Activated T-helper 1 cell treated with anti-CD3 and anti-CD28 coated beads, Interleukin-12 subunit alpha, Interleukin-12 subunit beta, Interleukin-2, Interleukin-4 antibody, amounts not matched to agents 30 ng/mL and 10 ng/mL and 1 ng/mL, durations not matched to agents 14 hours and 24 hours and 36 hours (primary cell): ENCODE data around the gene CACNA1H. TPM values are rescaled to one million over a fixed set of nuclear protein-coding genes. Genes with fewer than 3 reads are reported as not detected.
"Not testable (repeated sequence)": the region's sequence is repeated elsewhere in the genome, so short reads cannot be mapped to it uniquely, and the experiment has no call there.

Source experiments
- DNase-seq: peaks from one replicate; pipeline ENCODE4 v3.0.0; 2021; ENCODE audit warnings: low spot score
- H3K27ac Mint-ChIP-seq: one replicate; pipeline ENCODE4 v1.8.0; 2021; ENCODE audit warnings: mild to moderate bottlenecking, mixed read lengths
- H3K27me3 Mint-ChIP-seq: one replicate; pipeline ENCODE4 v1.8.0; 2022; ENCODE audit warnings: mild to moderate bottlenecking, moderate library complexity, mixed read lengths; ENCODE audit not compliant: insufficient read depth
- H3K36me3 Mint-ChIP-seq: one replicate; pipeline ENCODE4 v1.8.0; 2021; ENCODE audit warnings: low read depth, mixed read lengths
- H3K4me1 Mint-ChIP-seq: one replicate; pipeline ENCODE4 v1.8.0; 2021; ENCODE audit warnings: low read depth, mixed read lengths
- H3K4me3 Mint-ChIP-seq: one replicate; pipeline ENCODE4 v1.8.0; 2021; ENCODE audit warnings: mild to moderate bottlenecking, moderate library complexity, mixed read lengths
- H3K9me3 Mint-ChIP-seq: one replicate; pipeline ENCODE4 v1.8.0; 2021; ENCODE audit warnings: mixed read lengths
- intact Hi-C: fragments of 100-400 bp; cut with micrococcal nuclease; formaldehyde crosslinking; loops from one replicate; pipeline ENCODE4 v1.15.1; 2024
- total RNA-seq: library from RNA; stranded (reverse); gene quantifications from 2 replicates; pipeline ENCODE4 v1.2.3, GENCODE V29; 2022

The CACNA1H gene
- total RNA-seq, 1 donor from 2014 or later: 0.18 TPM

DNA sequence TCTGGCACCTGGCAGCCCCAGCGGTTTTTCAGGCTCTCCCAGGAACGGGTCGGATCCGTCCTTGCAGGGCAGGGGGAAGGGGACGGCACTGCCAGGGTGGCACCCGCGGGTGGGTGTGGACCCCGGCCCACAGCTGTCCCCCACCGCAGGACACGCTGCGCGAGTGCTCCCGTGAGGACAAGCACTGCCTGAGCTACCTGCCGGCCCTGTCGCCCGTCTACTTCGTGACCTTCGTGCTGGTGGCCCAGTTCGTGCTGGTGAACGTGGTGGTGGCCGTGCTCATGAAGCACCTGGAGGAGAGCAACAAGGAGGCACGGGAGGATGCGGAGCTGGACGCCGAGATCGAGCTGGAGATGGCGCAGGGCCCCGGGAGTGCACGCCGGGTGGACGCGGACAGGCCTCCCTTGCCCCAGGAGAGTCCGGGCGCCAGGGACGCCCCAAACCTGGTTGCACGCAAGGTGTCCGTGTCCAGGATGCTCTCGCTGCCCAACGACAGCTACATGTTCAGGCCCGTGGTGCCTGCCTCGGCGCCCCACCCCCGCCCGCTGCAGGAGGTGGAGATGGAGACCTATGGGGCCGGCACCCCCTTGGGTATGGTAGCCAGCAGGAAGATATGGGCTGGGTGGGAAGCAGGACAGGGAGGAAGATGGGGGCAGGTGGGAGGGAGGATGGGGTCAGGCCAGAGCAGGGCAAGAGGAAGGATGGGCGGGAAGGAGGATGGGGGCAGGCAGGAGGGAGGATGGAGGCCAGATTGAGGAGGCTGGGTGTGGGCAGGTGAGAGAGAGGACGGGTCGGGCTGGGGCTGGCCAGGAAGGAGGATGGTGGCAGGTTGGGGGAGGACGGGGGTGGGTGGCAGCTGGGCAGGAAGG is 65.4 kb downstream of the CACNA1H start:
- H3K27me3 Mint-ChIP-seq: no peaks in the 10 kb centered on the region
- H3K27ac Mint-ChIP-seq: no peak overlapping the region
- H3K4me3 Mint-ChIP-seq: no peak overlapping the region
- no peaks in the 10 kb centered on the region for H3K36me3 Mint-ChIP-seq
- DNase-seq: no peak
- no peaks in the 10 kb centered on the region for H3K9me3 Mint-ChIP-seq
- H3K4me1 Mint-ChIP-seq: no peaks in the 10 kb centered on the region
- intact Hi-C loops: no loop called here

DNA sequence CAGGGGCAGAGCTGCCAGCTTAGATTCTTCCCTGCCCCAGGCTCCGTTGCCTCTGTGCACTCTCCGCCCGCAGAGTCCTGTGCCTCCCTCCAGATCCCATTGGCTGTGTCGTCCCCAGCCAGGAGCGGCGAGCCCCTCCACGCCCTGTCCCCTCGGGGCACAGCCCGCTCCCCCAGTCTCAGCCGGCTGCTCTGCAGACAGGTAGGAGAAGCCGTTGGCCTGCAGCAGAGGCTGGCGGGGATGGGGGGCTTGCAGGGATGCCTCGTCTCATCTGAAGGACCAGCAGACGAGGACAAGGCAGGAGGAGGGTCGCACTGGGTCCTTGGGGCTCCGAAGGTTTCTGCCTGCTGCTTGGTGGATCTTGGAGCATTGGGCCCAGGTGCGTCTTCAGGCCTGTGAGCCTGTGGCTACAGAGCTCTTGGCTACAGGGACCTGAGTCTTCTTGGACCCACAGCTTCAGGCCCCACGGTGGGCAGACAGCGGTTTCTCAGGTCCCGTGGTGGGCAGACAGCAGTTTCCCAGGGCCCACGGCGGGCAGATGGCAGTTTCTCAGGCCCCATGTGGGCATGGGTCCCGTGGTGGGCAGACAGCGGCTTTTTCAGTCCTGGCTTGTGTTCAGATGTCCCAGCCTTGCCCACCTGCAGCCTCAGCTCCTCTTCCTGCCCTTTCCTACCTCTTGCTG is 66.2 kb downstream of the CACNA1H start:
- no peaks in the 10 kb centered on the region for H3K9me3 Mint-ChIP-seq
- DNase-seq: no peak
- no peaks in the 10 kb centered on the region for H3K27me3 Mint-ChIP-seq
- no peaks in the 10 kb centered on the region for H3K36me3 Mint-ChIP-seq
- H3K4me1 Mint-ChIP-seq: no peaks in the 10 kb centered on the region
- no peak overlapping the region for H3K27ac Mint-ChIP-seq
- H3K4me3 Mint-ChIP-seq: no peak overlapping the region
- intact Hi-C loops: no loop called here

DNA sequence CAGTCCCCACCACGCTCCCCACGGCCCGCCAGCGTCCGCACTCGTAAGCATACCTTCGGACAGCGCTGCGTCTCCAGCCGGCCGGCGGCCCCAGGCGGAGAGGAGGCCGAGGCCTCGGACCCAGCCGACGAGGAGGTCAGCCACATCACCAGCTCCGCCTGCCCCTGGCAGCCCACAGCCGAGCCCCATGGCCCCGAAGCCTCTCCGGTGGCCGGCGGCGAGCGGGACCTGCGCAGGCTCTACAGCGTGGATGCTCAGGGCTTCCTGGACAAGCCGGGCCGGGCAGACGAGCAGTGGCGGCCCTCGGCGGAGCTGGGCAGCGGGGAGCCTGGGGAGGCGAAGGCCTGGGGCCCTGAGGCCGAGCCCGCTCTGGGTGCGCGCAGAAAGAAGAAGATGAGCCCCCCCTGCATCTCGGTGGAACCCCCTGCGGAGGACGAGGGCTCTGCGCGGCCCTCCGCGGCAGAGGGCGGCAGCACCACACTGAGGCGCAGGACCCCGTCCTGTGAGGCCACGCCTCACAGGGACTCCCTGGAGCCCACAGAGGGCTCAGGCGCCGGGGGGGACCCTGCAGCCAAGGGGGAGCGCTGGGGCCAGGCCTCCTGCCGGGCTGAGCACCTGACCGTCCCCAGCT is 67.3 kb downstream of the CACNA1H start:
- Mint-ChIP-seq H3K4me1 (no peaks in the 10 kb centered on the region), H3K4me3 (no peak overlapping the region), H3K27me3 (no peaks in the 10 kb centered on the region), H3K36me3 (no peaks in the 10 kb centered on the region), H3K9me3 (no peaks in the 10 kb centered on the region), H3K27ac (no peak overlapping the region)
- no peak for DNase-seq
- intact Hi-C loops: no loop called here

DNA sequence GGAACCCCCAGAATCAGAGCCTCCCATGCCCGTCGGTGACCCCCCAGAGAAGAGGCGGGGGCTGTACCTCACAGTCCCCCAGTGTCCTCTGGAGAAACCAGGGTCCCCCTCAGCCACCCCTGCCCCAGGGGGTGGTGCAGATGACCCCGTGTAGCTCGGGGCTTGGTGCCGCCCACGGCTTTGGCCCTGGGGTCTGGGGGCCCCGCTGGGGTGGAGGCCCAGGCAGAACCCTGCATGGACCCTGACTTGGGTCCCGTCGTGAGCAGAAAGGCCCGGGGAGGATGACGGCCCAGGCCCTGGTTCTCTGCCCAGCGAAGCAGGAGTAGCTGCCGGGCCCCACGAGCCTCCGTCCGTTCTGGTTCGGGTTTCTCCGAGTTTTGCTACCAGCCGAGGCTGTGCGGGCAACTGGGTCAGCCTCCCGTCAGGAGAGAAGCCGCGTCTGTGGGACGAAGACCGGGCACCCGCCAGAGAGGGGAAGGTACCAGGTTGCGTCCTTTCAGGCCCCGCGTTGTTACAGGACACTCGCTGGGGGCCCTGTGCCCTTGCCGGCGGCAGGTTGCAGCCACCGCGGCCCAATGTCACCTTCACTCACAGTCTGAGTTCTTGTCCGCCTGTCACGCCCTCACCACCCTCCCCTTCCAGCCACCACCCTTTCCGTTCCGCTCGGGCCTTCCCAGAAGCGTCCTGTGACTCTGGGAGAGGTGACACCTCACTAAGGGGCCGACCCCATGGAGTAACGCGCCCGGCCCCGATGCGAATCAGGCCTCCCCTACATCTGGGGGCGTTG is 68.1 kb downstream of the CACNA1H start:
- no peaks in the 10 kb centered on the region for H3K36me3 Mint-ChIP-seq
- H3K9me3 Mint-ChIP-seq: no peaks in the 10 kb centered on the region
- H3K27me3 Mint-ChIP-seq: no peaks in the 10 kb centered on the region
- H3K27ac Mint-ChIP-seq: no peak overlapping the region
- intact Hi-C loops: no loop called here
- no peak overlapping the region for H3K4me3 Mint-ChIP-seq
- DNase-seq: no peak
- H3K4me1 Mint-ChIP-seq: no peaks in the 10 kb centered on the region

DNA sequence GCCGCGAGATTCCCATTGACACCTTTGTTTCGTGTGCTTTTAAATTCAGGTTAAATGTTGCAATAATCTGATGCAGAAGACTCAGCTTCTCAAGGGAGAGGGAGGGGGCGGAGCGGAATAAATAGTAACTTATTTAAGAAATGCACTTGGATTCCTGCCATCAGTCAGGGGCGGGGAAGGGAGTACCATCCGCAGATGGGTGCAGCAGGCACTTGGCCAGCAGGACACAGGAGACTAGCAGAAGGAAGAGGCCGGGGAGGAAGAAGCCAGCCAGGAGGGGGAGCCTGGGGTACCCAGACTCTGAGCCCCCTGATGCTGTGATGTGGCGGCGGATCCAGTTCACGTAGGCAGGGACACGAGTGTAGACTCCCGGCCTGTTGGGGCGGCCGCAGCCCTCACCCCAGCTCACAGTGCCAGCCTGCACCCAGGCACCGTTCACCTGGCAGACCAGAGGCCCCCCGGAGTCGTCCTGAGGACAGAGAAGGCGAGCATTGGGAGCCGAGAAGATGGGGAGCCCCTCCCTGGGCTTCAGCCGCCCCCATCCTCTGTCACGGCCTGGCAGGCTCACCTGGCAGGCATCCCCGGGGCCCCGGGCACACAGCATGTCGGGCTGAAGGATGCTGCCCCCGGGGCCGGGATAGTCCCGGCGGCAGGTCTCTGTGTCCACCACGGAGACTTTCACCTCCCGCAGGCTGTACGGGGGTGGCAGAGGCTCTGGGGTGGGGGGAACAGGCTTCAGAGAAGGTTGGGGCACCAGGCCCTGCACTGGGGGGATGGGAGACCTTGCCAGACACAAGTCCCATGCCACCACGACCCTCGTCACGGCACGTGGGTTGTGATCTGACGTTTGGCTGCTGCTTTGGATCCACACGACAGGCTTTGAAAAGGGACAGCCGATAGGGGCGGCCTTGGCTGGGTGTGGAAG is 69.0 kb downstream of the CACNA1H start:
- no peak for DNase-seq
- Mint-ChIP-seq H3K27me3 (no peaks in the 10 kb centered on the region), H3K4me1 (no peaks in the 10 kb centered on the region), H3K27ac (no peak overlapping the region), H3K4me3 (no peak overlapping the region), H3K36me3 (no peaks in the 10 kb centered on the region), H3K9me3 (no peaks in the 10 kb centered on the region)
- intact Hi-C loops: no loop called here

DNA sequence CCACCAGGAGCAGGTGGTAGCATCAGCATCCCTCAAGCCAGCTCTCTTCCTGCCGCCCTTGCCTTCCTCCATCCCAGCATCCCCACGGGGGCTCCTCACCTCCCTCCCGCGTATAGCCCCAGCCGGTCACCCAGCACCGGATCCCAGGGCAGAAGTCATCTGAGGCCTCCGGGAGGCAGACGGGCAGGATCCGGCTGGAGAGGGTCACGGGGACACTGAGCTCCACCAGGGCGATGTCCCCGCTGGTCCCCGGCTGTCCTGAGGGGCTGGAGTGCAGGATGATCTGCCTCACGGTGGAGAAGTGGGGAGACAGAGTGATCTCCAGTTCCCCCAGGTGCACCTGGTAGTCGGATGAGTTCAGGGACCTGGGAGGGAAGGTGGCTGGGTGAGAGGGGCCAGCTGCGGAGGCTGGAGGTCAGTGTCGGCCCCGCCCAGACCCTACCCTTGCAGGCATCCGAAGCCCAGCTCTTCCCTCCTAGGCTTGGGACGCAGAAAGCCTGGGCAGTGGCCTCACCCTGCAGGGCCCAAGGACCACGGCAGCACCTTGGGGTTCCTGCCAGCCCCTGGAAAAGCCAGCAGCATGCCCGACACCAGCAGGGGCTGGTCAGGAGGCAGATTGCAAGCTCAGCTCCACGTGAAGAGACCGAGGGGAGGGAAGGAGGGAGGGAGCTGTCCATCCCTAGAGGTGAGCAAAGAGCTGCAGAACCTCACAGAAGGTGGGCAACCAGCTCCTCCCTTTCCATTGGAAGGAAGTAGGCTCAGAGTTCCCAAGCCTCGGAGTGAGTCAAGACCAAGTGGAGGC is 69.8 kb downstream of the CACNA1H start:
- Mint-ChIP-seq H3K4me1 (no peaks in the 10 kb centered on the region), H3K27ac (no peak overlapping the region), H3K27me3 (no peaks in the 10 kb centered on the region), H3K9me3 (no peaks in the 10 kb centered on the region), H3K4me3 (no peak overlapping the region), H3K36me3 (no peaks in the 10 kb centered on the region)
- DNase-seq: no peak
- intact Hi-C loops: no loop called here

DNA sequence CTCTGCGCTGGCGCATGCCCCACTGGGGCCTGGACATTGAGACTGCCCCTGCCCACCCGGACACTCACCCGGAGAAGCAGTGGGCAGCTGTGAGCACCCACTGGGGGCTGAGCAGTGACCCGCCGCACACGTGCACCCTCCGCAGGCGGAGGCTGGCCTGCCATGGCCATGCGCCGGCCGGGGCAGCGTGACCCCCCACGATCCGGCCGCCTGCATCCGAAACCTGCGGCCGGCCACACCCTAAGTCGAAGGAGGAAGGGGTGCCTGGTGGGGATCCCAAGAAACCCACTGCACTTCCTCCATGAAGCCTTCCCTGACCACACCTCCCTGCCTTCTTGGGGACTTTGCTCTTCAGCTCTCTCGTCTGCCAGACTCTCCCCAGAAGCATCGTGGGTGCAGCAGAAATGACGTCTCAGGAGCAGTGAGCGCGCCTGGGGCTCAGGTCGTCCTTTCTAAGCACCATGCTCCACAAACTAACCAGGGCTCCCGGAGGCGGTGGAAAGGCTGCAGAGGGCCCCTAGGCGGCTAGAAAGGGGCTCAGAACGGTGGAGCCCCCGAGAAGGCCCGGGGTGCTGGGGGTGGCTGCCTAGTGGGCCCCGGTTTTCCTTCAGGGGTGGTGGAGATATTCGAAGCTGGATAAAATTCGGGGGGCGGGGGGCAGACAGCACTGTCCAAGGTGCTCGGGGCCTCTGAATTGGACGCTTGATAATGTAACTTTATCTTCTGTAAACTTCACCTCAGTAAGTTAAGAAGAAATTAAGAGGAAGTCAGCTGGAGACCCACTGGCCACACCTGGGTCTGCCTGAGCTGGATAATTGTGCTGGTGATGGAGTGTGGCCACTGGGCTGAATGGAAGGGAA is 70.7 kb downstream of the CACNA1H start:
- DNase-seq: no peak
- H3K36me3 Mint-ChIP-seq: no peaks in the 10 kb centered on the region
- intact Hi-C loops: no loop called here
- H3K4me1 Mint-ChIP-seq: no peaks in the 10 kb centered on the region
- H3K4me3 Mint-ChIP-seq: no peak overlapping the region
- H3K27me3 Mint-ChIP-seq: no peaks in the 10 kb centered on the region
- no peak overlapping the region for H3K27ac Mint-ChIP-seq
- H3K9me3 Mint-ChIP-seq: no peaks in the 10 kb centered on the region

DNA sequence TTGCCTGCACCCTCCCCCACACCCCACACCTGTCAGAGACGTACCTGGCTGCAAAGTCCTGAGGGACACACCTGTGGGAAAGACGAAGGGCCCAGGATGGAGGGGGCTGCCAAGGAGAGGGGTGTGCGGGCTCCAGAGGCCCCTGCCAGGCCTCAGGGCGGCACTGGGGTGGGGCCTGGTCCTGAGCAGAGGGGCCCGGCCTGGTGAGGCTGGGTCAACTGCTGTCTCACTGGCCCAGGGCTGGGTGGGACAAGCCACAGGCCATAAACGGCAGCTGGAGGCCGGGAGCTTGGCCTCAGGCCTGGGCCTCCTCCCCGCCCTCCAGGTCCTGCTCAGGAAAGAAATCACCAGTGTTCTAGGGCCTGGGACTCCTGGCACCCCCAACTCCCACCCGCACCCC is 71.7 kb downstream of the CACNA1H start:
- Mint-ChIP-seq H3K27me3 (no peaks in the 10 kb centered on the region), H3K36me3 (no peaks in the 10 kb centered on the region), H3K27ac (no peak overlapping the region), H3K4me3 (no peak overlapping the region), H3K4me1 (no peaks in the 10 kb centered on the region), H3K9me3 (no peaks in the 10 kb centered on the region)
- intact Hi-C loops: no loop called here
- no peak for DNase-seq

DNA sequence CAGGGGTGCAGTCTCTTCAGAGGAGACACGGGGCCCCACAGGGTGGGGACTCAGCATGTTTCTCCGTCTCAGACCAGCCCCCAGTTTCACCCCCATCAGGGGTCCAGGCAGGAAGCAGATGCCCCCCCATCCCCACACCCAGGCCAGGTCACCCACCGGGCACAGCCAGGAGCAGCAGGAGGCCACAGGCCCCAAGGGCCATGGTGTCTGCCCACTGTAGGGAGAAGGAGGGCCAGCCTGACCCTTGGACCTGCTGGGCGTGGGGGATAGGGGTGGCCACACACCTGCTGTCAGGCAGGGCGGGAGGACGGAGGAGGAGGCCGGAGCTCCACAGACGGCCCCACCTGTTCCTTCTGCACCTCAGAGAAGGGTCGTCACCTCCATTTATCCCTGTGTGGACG is 72.1 kb downstream of the CACNA1H start, which contains the start of gene TPSG1:
TPSG1 (minus strand) TSS at position 218 of the 401 bp plus-strand sequence; CDS start at position 202, 16 bp downstream.
- intact Hi-C loops: no loop called here
- H3K36me3 Mint-ChIP-seq: no peaks in the 10 kb centered on the region
- no peaks in the 10 kb centered on the region for H3K4me1 Mint-ChIP-seq
- no peak within 1 kb of the TSS for H3K4me3 Mint-ChIP-seq
- no peaks in the 10 kb centered on the region for H3K9me3 Mint-ChIP-seq
- H3K27ac Mint-ChIP-seq: peak within 1 kb of the TSS; percentile 12
- no peaks in the 10 kb centered on the region for H3K27me3 Mint-ChIP-seq
- DNase-seq: no peak

DNA sequence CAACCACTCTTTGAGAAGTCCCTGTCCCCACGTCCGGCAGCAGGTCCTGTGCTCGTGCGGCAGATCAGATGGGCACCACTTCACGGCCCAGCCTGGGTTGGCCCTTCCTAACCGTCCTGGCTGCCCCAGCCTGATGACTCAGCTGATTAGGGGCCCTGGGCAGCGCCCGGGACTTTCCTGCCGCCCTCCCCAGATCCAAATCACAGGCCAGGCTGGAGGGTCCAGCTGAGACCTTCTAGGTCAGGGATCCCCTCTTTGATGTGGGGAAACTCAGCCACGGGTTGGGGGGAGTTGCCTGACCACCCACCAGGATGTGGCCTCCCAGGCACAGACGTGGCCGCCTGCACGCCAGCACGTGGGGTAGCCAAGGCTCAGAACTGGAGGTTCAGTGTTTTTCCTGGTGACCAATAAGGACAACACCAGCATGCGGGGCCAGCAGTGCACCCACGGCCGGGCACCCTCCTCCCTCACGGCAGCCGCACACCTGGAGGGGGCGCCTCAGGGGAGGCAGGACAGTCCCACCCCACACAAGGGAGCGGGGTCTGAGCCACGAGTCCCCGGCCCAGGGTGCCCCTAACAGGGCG is 72.9 kb downstream of the CACNA1H start:
- H3K9me3 Mint-ChIP-seq, H3K4me1 Mint-ChIP-seq, H3K4me3 Mint-ChIP-seq, H3K27me3 Mint-ChIP-seq, DNase-seq, H3K36me3 Mint-ChIP-seq, intact Hi-C loops: not testable (repeated sequence)
- peak overlapping the region; percentile 12 for H3K27ac Mint-ChIP-seq
